Keratinocyte (primary cell): Measurements from ENCODE around the gene SYNJ2. TPM values are rescaled to one million over a fixed set of nuclear protein-coding genes. Genes with fewer than 3 reads are reported as not detected.

Experiments used
- DNase-seq: peaks from one replicate; pipeline ENCODE4 v3.0.0-alpha.2; 2011; ENCODE audit warnings: low read depth, missing footprints, low spot score
- FAIRE-seq: peaks from 2 replicates; lab custom pipeline; 2011; peaks lifted over from hg19 to GRCh38; lab: Jason Lieb, UNC
- H2AFZ ChIP-seq: 2 replicates; pipeline ENCODE4 v1.6.0; 2012; ENCODE audit warnings: low read length, control low read depth, inconsistent platforms; ENCODE audit not compliant: control insufficient read depth
- H3K27ac ChIP-seq: 2 replicates; pipeline ENCODE4 v1.5.1; 2011; ENCODE audit warnings: low read length; ENCODE audit not compliant: control insufficient read depth, insufficient read depth
- H3K27me3 ChIP-seq: 3 replicates; pipeline ENCODE4 v1.6.0; 2011; ENCODE audit warnings: low read length; ENCODE audit not compliant: control insufficient read depth, insufficient read depth; ENCODE audit errors: extremely low read depth
- H3K36me3 ChIP-seq, 2 experiments: 2 replicates in 1 of 2; 3 replicates in 1 of 2; pipeline ENCODE4 v1.5.1; 2011; ENCODE audit warnings: low read length in 2 of 2, mild to moderate bottlenecking in 1 of 2; ENCODE audit not compliant: control insufficient read depth in 2 of 2, insufficient read depth in 2 of 2; ENCODE audit errors: extremely low read depth in 1 of 2
- H3K4me1 ChIP-seq: 3 replicates; pipeline ENCODE4 v1.5.1; 2011; ENCODE audit warnings: low read length; ENCODE audit not compliant: control insufficient read depth, insufficient read depth; ENCODE audit errors: extremely low read depth
- H3K4me2 ChIP-seq: 3 replicates; pipeline ENCODE4 v1.6.0; 2011; ENCODE audit warnings: low read depth, low read length; ENCODE audit not compliant: control insufficient read depth, insufficient read depth; ENCODE audit errors: extremely low read depth
- H3K4me3 ChIP-seq, 3 experiments: fragments of 200-600 bp in 1 of 3; sonication (generic) in 1 of 3; 2 replicates in 2 of 3; 3 replicates in 1 of 3; pipeline ENCODE4 v1.5.1; 2011 to 2016; ENCODE audit warnings: low read length in 3 of 3, mild to moderate bottlenecking in 3 of 3, control low read depth in 2 of 3, inconsistent platforms in 1 of 3, low read depth in 1 of 3, mixed read lengths in 1 of 3, mixed run types in 1 of 3, moderate library complexity in 1 of 3; ENCODE audit not compliant: control insufficient read depth in 2 of 3, insufficient read depth in 2 of 3; ENCODE audit errors: extremely low read depth in 1 of 3
- H3K79me2 ChIP-seq: 2 replicates; pipeline ENCODE4 v1.6.0; 2012; ENCODE audit warnings: low read length; ENCODE audit not compliant: control insufficient read depth, insufficient read depth
- H3K9ac ChIP-seq: 3 replicates; pipeline ENCODE4 v1.6.0; 2011; ENCODE audit warnings: low read length; ENCODE audit not compliant: control insufficient read depth, insufficient read depth; ENCODE audit errors: extremely low read depth
- H3K9me1 ChIP-seq: 3 replicates; pipeline ENCODE4 v1.6.0; 2011; ENCODE audit warnings: low read length; ENCODE audit not compliant: control insufficient read depth, insufficient read depth; ENCODE audit errors: extremely low read depth
- H3K9me3 ChIP-seq: 2 replicates; pipeline ENCODE4 v1.5.1; 2012; ENCODE audit warnings: low read depth, low read length; ENCODE audit not compliant: control insufficient read depth
- H4K20me1 ChIP-seq: 3 replicates; pipeline ENCODE4 v1.6.0; 2011; ENCODE audit warnings: low read length; ENCODE audit not compliant: control insufficient read depth, insufficient read depth; ENCODE audit errors: extremely low read depth
- CTCF ChIP-seq, 3 experiments: IDR thresholded peaks in 1 of 3; conservative IDR thresholded peaks in 1 of 3; optimal IDR thresholded peaks in 1 of 3; 2 replicates in 2 of 3; 3 replicates in 1 of 3; pipeline versions ENCODE3 to v1.5.1; 2011; ENCODE audit warnings: low read length in 3 of 3, mild to moderate bottlenecking in 3 of 3, moderate library complexity in 2 of 3, control low read depth in 1 of 3, inconsistent platforms in 1 of 3; ENCODE audit not compliant: insufficient read depth in 2 of 3; ENCODE audit errors: extremely low read depth in 1 of 3
- EZH2 ChIP-seq: IDR thresholded peaks from one replicate; pipeline ENCODE4 v1.6.1; 2012; ENCODE audit warnings: inconsistent platforms, mild to moderate bottlenecking, low read length, moderate library complexity
- dilution Hi-C: fragments of 300-500 bp; cut with MboI; formaldehyde crosslinking; loops from one replicate; pipeline ENCODE4 v1.7.0; 2020; ENCODE audit warnings: low sequenced_read_pairs; ENCODE audit not compliant: extremely low pct_ligation_motif_present
- polyA plus RNA-seq, 5 experiments: library from polyadenylated mRNA; depleted of rRNA in 3 of 5; stranded (reverse) in 3 of 5; stranded (forward) in 1 of 5; unstranded in 1 of 5; fragments of >200 nt; gene quantifications; 1 replicate in 1 of 5; 2 replicates in 3 of 5; 3 replicates in 1 of 5; pipeline versions ENCODE4 v1.2.1 to v1.2.3, GENCODE V29; 2011 to 2012; ENCODE audit warnings: missing spikeins in 2 of 5, low read depth in 1 of 5, low replicate concordance in 1 of 5

SYNJ2 gene
- polyA plus RNA-seq, 1 donor (not counting 4 experiments of a cell fraction or from before 2014, with no cell fraction given) = 8.6 TPM

- Histone ChIP-seq H3K27me3 (no peaks in the 10 kb centered on the region), H3K36me3 (no peaks in the 10 kb centered on the region), H3K4me2 (peak overlapping the region; percentile 73), H3K79me2 (peaks cover 68% of the 10 kb centered on the region), H3K9me1 (peaks cover 8% of the 10 kb centered on the region), H3K4me1 (peaks cover 18% of the 10 kb centered on the region), H3K9ac (no peak overlapping the region), H4K20me1 (peaks cover 7% of the 10 kb centered on the region), H3K4me3 (no peak overlapping the region), H2AFZ (no peak overlapping the region), H3K9me3 (no peaks in the 10 kb centered on the region), H3K27ac (no peak overlapping the region)
- FAIRE-seq = no peak
- TF ChIP-seq CTCF (optimal IDR thresholded peaks at IDR 0.05 in 1 of 3, IDR thresholded peaks at IDR 0.05 in 1 of 3, conservative IDR thresholded peaks at IDR 0.05 in 1 of 3; ENCODE audit: extremely low read depth in 1 of 3, insufficient read depth in 2 of 3, low read length in 3 of 3) (no peak), EZH2 (no peak)
- DNase-seq = no peak
- dilution Hi-C loops = no loop called here
Measured at GRCh38 chr6:157990321-157991066, 8.8 kb downstream of the SYNJ2 start.

GRCh38 chr6:157991067-157991432 lies 9.4 kb downstream of the SYNJ2 start:
- TF ChIP-seq CTCF (optimal IDR thresholded peaks at IDR 0.05 in 1 of 3, IDR thresholded peaks at IDR 0.05 in 1 of 3, conservative IDR thresholded peaks at IDR 0.05 in 1 of 3; ENCODE audit: extremely low read depth in 1 of 3, insufficient read depth in 2 of 3, low read length in 3 of 3) (no peak), EZH2 (no peak)
- Histone ChIP-seq H3K9me3 (no peaks in the 10 kb centered on the region), H3K9ac (no peak overlapping the region), H2AFZ (no peak overlapping the region), H3K4me2 (no peak overlapping the region), H3K36me3 (no peaks in the 10 kb centered on the region), H3K4me1 (peaks cover 15% of the 10 kb centered on the region), H3K4me3 (no peak overlapping the region), H4K20me1 (peaks cover 7% of the 10 kb centered on the region), H3K79me2 (peaks cover 64% of the 10 kb centered on the region), H3K27me3 (no peaks in the 10 kb centered on the region), H3K9me1 (peaks cover 8% of the 10 kb centered on the region), H3K27ac (no peak overlapping the region)
- no peak for DNase-seq
- no peak for FAIRE-seq
- dilution Hi-C loops = no loop called here
